ENCODE results near the gene RALGAPB.
A peak's percentile ranks its signal among the peaks of the same experiment; 100 is the strongest.
"Not testable (repeated sequence)": the region's sequence is repeated elsewhere in the genome, so short reads cannot be mapped to it uniquely, and the experiment has no call there.

The RALGAPB gene

DNA sequence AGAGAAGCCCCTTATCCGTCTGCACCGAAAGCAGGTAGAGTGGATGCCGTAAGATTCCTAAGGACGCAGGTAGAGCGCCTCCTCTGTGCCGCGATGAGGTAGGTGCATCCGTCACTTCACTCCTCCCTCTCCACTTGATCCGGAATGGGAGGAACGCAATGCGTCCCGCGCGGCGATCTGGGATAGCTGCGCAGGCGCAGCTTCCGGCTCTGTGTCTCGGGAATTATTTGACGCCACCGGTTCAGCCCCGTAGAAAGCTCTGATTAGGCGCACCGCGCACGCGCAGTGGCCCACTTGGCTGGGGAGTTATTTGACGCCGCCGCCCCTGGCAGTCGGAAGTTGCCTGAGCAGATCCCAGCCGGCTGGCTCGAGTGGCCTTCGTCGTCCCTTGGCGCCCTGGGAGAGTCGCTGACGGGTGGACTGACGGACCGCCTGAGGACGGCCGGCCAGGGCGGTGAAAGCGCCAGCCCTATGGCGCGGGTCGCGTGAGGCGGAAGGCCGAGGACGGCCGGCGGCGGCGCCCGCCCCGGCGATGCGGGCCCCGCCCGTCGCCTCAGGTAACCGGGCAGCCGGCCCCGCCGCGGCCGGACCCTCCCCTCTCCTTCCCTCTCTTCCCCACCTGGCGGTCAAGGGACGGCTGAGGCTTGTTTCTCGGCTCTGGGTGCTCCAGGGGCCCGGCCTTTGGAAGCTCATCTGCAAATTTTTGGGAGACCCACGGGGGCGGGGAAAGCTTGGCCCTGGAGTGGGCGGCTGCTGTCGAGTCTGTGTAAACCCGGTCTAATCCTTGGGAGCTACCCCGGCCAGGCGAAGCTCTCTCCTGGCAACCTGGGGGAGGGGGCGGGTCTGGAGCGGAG is at the start of gene RALGAPB:
Gene RALGAPB (plus strand): TSS at position 331 of the 854 bp plus-strand sequence. CDS start 15,590 bp downstream, outside the sequence.
- peak; percentile 98 for DNase-seq

DNA sequence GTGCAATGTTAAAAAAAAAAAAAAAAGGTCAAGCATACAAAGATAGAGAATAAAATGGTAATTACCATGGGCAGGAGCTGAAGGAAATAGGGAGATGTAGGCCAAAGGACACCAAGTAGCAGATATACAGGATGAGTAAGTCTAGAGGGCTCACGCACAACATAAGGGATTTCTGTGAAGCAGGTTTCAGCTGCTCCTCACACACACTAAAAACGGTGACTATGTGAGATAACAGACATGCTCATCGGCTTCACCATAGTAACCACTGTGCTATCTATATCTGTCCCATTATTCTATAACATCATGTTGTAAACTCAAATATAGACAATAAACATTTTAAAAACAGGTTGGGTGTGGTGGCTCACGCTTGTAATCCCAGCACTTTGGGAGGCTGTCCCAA is 49.1 kb upstream of the RALGAPB start:
- DNase-seq = no peak

DNA sequence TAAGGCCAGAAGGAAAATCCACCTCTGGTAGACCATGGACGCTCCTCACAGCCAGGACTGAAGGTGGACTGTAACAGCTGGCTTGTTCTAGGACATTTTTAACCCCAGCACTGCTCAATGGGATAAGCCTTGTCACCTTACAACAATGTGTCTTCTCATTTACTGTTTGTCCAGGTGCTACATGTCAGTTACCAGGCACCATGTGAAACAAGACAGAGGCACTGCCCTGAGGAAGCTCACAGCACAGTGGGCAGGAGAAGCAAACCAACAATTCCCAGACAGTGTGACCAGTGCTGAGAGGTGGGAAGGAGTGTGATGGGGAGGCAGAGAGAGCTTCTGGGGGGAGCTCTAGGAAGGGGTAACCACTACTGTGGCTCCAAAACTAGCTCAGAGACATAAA is 48.2 kb upstream of the RALGAPB start:
- DNase-seq = no peak

DNA sequence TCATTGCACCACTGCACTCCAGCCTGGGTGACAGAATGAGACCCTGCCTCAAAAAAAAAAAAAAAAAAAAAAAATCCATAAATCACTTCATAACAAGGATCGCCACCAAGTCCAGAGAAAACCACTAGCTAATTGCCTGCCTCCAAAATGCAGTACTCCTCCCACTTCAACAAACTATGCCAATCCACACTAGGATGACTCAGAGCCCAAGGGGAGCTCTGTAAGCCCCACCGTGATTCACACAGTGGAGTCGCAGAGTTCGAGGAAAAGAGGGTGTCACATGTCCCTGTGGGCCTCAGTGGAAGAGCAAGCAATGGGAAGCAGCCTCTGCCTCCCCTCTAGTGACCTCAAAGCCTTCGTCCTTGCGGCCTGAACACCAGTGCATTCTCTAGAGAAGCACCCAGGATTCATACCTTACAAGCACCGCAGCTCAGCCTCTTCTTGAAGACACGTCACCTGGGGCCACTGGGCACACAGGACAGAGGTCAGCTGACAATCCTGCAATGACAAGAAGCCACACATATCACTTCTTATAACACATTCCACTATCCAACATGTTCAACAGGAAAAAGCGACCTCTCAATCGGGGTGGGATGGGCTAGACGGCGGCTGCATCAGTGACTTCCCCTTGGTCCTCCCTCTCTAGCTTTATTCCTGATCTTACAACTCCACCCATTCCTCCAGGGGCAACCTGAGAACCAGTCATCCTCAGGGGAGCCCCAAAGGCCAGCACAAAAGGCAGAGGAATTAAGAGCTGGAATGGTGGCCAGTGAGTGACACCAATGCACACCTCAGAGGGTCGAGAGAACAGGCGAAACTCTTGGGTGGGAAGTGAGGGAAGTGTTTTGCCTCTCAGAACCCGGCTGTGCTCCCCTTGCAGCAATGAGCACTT is 46.4 kb upstream of the RALGAPB start:
- DNase-seq = no peak

DNA sequence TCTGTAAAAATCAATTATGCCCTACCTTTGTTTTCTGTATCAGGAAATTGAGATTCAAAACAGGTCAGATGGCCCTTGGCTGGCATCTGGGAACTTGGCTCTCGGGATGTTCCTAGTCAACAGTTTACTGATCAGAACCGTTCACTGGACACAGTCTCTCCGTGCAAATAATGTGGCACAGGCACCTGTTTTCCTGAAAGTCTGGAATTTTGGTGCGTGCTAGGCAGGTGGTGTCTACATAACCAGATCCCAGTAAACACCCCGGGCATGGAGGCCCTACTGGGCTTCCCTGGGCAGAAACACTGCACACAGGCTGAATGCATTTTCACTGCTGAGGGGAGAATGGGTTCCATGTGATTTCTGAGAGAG is 45.0 kb upstream of the RALGAPB start:
- DNase-seq = no peak

DNA sequence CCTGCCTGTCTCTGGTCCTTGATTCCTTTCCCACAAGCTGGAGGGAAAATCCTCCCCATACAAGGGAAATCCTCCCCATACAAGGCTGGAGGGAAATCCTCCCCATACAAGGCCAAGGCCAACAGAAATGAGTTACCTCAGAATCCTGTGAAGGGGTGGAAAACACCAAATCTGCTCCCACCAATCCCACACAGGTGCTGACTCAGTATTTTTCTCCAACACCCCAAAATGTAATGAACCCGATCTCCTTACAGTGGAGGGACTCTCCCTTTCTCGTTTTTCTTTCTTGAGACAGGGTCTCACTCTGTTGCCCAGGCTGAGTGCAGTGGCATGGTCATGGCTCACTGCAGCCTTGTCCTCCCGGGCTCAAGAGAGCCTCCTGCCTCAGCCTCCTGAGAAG is 43.8 kb upstream of the RALGAPB start:
- no peak for DNase-seq

DNA sequence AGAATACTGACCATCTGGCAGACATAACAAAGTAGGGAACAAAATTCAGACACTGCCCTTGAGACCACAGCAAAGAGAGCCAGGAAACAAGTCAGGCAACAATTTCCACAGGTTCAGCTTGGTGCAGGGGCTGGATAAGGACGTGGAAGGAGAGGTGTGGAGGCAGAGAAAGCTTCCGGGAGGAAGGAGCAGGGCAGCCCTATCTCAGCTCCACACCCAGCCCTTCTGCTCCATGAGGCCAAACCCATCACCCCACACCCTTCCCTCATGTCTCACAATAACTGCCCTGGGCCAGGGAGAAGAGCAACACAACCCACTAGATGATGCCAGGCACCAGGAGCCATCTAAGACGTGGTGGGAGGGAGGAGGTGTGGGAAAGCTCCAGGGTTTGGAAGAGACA is 43.3 kb upstream of the RALGAPB start:
- no peak for DNase-seq

DNA sequence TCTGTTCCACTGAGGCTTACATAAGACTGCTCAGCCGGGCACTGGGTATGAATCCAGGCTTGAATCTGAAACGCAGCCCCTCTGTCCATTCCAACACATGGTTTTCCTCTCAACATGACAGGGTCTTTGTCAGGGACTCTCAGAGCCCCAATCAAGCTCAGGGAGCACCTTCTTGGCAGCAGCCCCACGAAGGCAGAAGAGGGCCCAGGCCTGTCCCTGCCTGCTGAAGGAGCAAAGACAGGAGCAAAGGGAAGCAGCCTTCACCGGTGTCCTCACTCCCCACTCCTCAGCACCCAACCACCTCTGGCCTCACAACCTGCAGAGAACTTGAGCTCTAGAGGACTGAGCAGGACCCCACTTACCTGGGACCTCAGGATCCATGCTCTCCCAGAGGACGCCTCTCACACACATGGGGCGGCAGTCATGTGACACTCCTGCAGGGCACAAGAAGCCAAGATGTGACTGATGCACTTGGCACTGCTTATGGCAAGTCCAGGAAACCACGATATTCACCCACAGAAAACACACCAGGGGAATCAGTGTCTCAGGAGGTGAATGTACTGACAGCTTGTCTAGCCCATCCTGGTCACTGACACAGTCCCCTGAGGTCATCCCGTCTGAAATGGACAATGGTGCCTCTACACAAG is 41.8 kb upstream of the RALGAPB start:
- DNase-seq = no peak

DNA sequence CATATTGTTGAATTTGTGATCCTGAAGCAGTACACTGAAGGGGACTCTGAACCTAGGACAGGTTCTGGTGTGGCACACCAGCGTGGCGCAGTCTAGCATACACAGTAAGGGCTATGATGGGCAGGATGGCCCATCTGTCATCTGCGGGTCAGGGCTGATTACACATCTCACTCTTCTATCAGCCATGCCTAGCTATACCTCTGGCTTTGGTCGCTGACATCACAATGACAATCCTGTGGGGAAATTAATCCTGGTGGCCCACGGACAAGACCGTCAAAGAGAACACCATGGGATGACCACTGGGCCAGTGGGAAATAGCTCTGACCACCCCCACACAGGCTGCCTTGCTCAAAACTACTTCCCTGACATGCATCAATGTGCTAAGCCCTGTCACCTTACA is 40.4 kb upstream of the RALGAPB start:
- DNase-seq = no peak

DNA sequence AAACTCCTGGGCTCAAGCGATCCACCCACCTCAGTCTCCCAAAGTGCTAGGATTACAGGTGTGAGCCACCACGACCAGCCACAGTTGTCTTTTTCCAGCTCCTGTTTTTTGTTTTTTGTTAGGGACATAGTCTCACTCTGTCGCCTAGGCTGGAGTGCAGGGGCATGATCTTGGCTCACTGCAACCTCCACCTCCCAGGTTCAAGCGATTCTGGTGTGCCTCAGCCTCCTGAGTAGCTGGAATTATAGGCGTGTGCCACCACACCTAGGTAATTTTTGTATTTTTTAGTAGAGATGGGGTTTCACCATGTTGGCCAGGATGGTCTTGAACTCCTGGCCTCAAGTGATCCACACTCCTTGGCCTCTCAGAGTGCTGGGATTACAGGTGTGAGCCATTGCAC is 39.8 kb upstream of the RALGAPB start:
- not testable (repeated sequence) for DNase-seq

DNA sequence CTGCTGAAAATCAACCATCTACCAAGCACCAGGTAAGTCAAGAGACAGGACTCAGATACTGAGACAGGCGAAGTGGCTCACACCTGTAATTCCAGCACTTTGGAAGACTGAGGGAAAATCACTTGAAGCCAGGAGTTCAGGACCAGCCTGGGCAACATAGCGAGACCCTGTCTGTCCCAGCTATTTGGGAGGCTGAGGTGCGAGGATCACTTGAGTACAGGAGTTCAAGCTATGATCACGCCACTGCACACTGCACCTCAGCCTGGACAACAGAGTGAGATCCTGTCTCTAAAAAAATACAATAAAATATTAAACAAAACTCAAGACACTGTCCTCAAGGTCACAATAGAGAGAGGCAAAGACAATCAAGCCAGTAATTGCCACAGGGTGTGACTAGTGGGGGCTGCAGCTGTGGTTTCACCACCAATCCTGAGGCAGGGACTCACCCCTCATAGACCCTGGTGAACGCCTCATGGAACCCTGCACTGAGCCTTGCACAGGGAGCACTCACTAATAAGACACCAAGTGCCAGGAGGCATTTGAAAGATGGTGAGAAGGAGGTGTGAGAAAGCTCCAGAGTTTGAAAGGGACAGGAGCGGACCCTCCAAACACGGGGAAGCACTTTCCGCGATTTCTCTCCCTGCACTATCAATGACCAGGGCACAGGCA is 39.2 kb upstream of the RALGAPB start:
- no peak for DNase-seq

DNA sequence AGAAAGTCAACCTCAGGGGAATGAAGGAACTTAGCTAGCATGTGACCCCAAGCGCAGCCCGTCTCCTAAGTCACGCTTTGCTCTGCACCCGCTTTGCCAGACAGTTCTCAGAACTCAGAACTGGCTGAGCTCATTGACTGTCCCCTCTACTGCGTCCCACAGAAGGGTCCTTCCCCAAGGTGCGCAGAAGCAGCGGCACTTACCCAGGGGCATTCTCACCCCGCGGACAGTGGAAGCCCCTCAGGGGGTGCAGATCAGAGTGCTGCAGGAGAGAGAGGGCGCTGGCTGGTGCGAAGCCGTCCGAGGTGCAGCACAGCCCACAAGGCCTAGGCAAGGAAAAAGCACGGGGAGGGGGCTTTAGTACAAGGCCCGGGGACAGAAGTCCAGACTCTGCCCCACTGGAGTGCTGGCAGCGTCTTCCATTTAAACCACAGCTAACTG is 38.3 kb upstream of the RALGAPB start:
- DNase-seq = no peak

DNA sequence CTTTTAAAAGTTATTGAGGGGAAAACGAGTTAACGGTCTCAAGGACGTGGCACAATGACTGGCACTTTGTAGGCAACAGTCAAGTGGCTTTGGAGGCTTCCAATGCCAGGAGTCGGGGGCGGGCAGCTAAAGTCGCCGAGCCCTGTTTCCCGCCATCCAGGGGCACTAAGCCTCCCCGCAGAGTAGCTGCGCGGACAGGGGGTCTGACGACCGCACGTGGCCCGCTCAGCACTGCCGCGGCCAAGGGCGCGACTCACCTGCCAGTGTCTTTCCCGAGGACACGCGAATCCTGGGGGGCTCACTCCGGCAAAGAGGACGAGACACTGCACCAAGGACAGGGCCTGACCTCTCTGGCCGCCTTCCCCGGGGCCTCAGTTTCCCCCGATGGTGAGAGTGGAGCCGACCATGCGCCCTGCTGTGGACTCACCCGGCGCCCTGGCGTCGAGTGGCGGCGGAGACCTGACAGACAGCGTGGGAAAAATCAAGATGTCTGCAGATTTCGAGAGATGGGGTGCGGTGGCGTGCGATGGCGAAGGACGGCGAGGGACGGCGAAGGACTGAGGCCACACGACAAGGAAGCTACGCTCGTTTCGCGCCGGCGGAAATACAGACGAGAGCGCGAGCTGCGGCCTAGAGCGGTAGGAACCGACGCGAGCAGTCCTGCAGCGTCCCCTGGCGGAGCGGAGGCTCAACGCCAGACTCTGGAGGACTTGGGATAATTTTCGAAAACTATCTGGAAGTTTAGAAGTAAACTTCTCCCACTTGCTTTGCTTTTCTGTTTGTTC is 37.7 kb upstream of the RALGAPB start, which contains the start of gene SNHG17:
Gene SNHG17 (minus strand): TSS at position 559 of the 785 bp plus-strand sequence.
- DNase-seq = peak; percentile 87

DNA sequence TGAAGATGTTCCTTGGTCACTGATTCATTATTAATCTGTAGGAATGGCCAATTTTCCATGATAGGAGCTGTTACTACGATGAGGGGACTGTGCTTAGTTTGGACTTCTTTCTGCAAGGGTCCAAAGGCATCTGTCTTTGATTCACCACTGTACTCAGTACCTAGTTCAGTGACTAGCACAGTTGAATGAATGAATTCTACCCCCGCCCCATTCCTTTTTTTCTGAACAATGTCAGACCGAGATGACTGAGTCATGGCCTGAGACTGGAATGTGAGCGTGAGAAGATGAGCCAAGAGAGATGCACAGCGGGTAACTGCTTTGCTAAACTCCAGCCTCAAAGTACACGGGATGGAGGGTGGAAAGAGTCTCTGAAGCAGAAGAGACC is 37.1 kb upstream of the RALGAPB start:
- no peak for DNase-seq

DNA sequence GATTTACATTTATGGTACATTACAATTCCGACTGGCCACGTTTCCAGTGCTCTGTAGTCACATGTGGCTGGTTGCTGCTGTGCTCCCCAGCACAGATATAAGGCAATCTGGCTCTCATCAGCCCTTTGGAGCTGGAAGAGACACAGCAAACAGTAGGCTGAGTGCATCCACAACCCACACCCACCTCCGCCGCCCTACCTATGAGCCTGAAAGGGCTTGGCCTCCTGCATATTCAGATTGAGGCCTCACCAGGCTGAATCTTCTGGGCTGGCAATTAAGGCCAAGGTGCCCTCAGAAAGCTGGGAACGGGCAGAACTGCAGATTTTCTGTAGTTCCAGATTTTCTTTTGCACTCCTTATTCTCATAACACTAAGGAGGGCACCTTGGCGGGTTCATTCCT is 34.8 kb upstream of the RALGAPB start:
- no peak for DNase-seq

DNA sequence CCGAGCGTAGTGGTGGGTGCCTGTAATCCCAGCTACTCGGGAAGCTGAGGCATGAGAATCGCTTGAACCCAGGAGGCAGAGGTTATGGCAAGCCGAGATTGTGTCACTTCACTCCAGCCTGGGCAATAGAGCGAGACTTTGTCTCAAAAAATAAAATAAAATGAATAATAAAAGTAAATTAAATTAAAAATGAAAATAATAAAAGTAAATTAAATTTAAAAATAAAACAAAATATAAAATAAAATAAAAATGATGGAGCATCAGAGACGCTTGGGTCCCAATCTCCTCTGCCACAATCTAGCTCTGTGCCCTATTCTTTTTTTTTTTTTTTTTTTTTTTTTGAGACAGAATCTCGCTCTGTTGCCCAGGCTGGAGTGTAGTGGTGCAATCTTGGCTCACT is 31.5 kb upstream of the RALGAPB start:
- not testable (repeated sequence) for DNase-seq

DNA sequence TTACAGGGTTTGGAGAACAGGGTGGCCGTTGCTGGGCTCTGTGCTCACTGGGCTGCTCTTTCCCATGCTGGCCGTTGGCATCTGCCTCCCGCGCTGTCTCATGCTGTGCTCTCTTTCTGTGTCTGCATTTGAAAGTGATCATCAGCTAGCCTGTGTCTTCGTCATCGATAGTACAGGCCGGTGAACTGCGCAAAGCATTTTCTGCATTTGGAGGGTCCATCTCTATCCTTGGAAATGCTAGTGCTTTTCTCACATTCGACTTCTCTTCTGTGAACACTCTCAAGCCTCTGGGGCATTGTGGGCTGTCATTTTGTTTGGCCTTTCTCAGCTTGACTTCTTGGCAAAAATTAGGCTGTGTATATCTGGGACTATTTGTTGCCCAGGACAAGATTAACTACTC is 30.7 kb upstream of the RALGAPB start:
- DNase-seq = no peak

DNA sequence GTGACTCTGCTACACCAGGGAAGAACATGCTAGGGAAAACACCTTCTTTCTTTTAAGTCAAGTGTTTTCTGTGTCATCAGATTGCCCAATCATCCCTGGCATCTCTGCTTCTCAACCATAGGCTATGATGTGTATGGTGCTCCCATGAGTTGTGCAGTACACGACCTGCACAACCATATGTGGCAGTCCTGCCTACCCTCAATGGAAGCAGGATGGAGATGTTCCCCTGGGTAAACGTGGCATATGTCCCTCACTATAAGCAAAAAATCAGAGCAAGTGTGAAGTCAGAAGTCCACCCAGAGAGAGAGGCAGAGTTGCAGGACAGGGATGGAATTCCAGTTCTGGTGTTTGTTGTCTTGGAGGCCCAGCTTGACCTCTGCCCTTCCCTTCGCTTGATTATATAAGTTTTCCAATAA is 27.3 kb upstream of the RALGAPB start:
- DNase-seq = no peak

DNA sequence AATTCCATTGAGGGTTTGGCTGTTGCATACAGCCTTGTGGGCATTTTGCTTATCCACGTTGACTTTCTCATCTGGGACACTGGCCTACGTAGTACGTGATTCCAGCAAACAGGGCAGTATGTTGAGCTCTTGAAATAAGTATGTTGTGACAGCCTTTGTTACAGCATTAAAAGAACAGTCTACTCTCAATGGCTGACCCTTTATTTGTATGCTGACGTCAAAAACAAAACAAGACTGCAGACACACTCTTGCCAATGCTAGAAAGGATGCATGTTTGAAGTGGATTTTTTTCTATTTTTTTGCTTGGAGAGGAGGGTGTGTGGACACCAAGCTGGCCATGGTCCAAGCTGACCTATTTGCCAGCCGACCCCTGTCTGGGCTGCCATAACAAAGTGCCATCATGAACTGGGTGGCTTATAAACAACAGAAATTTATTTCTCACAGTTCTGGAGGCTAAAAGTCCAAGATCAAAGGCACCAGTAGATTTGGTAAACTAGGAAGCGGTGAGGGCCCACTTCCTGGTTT is 26.7 kb upstream of the RALGAPB start:
- no peak for DNase-seq

DNA sequence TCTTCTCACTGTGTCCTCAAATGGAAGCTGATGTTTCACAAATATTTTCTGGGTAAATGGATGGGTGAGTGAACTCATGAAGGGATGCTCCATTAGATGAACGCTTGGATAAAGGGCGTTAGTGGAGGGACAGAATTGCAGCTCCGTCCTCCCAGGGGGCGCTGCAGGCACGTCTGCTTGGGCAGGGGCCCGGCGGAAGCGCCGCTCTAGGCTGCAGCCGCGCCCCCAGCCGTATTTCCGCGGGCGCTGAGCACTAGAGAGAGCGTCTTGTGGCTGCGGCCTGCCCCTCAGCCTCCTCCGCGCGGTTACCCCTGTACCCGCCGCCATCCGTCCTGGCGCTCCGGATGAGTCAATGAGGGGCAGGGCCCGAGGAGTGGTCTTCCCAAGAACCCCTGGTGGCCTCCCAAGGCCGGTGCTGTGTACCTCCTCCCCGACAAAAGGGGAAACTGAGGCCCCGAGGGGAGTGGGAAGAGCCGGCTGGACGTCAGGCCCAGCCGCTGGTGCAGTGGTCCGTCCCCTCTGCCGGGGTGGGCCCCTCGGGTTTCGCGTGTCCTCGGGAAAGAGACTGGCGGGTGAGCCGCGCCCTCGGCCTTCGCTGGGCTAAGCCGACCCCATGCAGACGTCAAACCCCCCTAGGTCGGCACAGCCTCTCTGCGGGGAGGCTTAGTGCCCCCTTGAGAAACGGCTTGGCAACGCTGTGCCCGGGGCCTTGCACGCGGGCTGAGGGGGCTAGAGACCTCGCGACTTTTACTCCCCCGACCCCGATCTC is 26.0 kb upstream of the RALGAPB start:
- peak; percentile 93 for DNase-seq

DNA sequence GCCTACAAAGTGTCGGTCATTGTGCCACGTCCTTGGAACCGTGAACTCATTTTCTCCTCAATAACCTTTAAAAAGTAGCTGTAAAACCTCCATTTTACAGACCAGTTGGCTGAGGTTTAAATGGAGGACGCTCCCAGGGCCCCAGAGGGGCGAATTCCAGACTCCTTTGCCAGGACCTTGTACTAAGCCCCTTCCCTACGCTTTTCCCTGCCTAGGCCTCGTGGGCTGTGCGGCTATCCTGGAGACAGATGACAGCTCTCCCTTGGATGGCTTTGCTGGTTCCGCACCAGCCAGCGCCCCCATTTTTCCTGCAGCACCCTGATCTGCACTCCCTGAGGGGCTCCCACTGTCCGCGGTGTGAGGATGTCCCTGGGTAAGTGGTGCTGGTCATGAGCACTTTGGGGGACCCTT is 25.4 kb upstream of the RALGAPB start:
- no peak for DNase-seq
